MCF 10A (cell line): ENCODE data around the gene SLC6A19. TPM values are rescaled to one million over a fixed set of nuclear protein-coding genes. Genes with fewer than 3 reads are reported as not detected.

Source experiments
- BruUV-seq: library from RNA; stranded (reverse); fragments of 400-500 nt; replicated peaks from 2 replicates; lab custom pipeline; 2021; lab: Mats Ljungman, UMichigan
- CTCF ChIA-PET: fragments of 300-600 bp; sonication (Branson Sonifier 250); formaldehyde crosslinking; extraction: SDS; loops from one replicate; lab custom pipeline; 2021; ENCODE audit warnings: antibody characterized with exemption, inconsistent platforms; lab: Yijun Ruan, JAX
- POLR2A ChIA-PET: fragments of 300-600, 350-650 bp; sonication (Branson Sonifier 250); formaldehyde crosslinking; extraction: SDS; loops from one replicate; lab custom pipeline; 2020; ENCODE audit warnings: antibody characterized with exemption, inconsistent platforms; lab: Yijun Ruan, JAX
- DNase-seq: peaks from one replicate; pipeline ENCODE4 v3.0.0-alpha.2; 2018; ENCODE audit not compliant: unreplicated experiment
- H3K27ac Mint-ChIP-seq: one replicate; pipeline ENCODE4 v1.8.0; 2022; ENCODE audit warnings: mild to moderate bottlenecking, low read depth, mixed read lengths; ENCODE audit not compliant: unreplicated experiment
- H3K27me3 Mint-ChIP-seq: one replicate; pipeline ENCODE4 v1.8.0; 2022; ENCODE audit warnings: mixed read lengths; ENCODE audit not compliant: insufficient read depth, unreplicated experiment
- H3K36me3 Mint-ChIP-seq: one replicate; pipeline ENCODE4 v1.8.0; 2022; ENCODE audit warnings: mild to moderate bottlenecking, moderate library complexity, mixed read lengths; ENCODE audit not compliant: insufficient read depth, unreplicated experiment
- H3K4me1 Mint-ChIP-seq: one replicate; pipeline ENCODE4 v1.8.0; 2022; ENCODE audit warnings: mixed read lengths; ENCODE audit not compliant: insufficient read depth, unreplicated experiment
- H3K4me3 Mint-ChIP-seq: one replicate; pipeline ENCODE4 v1.8.0; 2022; ENCODE audit warnings: mild to moderate bottlenecking, moderate library complexity, mixed read lengths; ENCODE audit not compliant: unreplicated experiment
- H3K9me3 Mint-ChIP-seq: one replicate; pipeline ENCODE4 v1.8.0; 2022; ENCODE audit warnings: mixed read lengths; ENCODE audit not compliant: unreplicated experiment
- CTCF ChIP-seq: fragments of 200-600 bp; IDR thresholded peaks from one replicate; pipeline ENCODE4 v1.8.0; 2022; ENCODE audit warnings: antibody characterized with exemption, mild to moderate bottlenecking; ENCODE audit not compliant: unreplicated experiment
- intact Hi-C: fragments of 100-400 bp; cut with micrococcal nuclease; formaldehyde crosslinking; loops from 2 replicates; pipeline ENCODE4 v1.14.1; 2022
- total RNA-seq: library from RNA; stranded (reverse); gene quantifications from 2 replicates; pipeline ENCODE4 v1.2.3, GENCODE V29; 2022

Gene SLC6A19
- total RNA-seq, 1 experiment from 2014 or later, result not detected

GRCh38 chr5:1210832-1211251, 9.4 kb downstream of the SLC6A19 start:
- POLR2A ChIA-PET, result no interaction called here
- no TSS peak for BruUV-seq
- Mint-ChIP-seq H3K9me3 (no peaks in the 10 kb centered on the region), H3K36me3 (no peaks in the 10 kb centered on the region), H3K27me3 (peaks cover 23% of the 10 kb centered on the region), H3K4me1 (no peaks in the 10 kb centered on the region), H3K4me3 (no peak overlapping the region), H3K27ac (no peak overlapping the region)
- intact Hi-C loops, result no loop called here
- TF ChIP-seq CTCF, result no peak
- no peak for DNase-seq
- CTCF ChIA-PET, result no interaction called here

DNA sequence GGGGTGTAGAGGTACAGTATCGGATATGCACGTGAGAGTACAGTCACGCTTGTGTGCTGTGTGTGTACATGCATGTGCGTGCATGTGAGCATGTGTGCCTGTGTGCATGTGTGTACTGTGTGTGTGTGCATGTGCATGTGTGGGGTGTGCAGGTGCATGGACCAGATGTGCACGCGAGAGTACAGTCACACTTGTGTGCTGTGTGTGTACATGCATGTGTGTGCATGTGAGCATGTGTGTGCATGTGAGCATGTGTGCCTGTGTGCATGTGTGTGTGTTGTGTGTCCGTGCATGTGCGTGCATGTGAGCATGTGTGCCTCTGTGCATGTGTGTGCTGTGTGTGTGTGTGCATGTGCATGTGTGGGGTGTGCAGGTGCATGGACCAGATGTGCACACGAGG, 10.3 kb downstream of the SLC6A19 start:
- H3K9me3 Mint-ChIP-seq, result no peaks in the 10 kb centered on the region
- CTCF ChIA-PET, result interaction anchor here (0.6 kb wide), 1 partner anchor 128 kb away, joined by 4 read pairs; no protein-coding TSS in a partner anchor
- intact Hi-C loops, result no loop called here
- POLR2A ChIA-PET, result no interaction called here
- no peak overlapping the region for H3K27ac Mint-ChIP-seq
- peaks cover 15% of the 10 kb centered on the region for H3K27me3 Mint-ChIP-seq
- no peaks in the 10 kb centered on the region for H3K4me1 Mint-ChIP-seq
- no peaks in the 10 kb centered on the region for H3K36me3 Mint-ChIP-seq
- no peak for TF ChIP-seq CTCF
- DNase-seq, result no peak
- no TSS peak for BruUV-seq
- no peak overlapping the region for H3K4me3 Mint-ChIP-seq

DNA sequence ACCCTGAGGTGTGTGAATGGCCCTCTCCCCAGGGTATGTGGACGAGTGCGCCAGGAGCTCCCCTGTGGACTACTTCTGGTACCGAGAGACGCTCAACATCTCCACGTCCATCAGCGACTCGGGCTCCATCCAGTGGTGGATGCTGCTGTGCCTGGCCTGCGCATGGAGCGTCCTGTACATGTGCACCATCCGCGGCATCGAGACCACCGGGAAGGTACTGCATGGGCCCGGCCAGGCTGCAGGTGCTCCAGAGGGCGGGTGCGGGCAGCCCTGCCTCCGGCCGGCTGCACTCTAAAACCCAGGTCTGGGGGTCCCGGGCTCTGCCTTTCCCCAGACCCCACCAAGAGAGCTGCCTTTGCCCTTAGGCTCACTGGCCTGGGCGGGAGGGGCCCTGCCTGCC, 10.9 kb downstream of the SLC6A19 start:
- no TSS peak for BruUV-seq

DNA sequence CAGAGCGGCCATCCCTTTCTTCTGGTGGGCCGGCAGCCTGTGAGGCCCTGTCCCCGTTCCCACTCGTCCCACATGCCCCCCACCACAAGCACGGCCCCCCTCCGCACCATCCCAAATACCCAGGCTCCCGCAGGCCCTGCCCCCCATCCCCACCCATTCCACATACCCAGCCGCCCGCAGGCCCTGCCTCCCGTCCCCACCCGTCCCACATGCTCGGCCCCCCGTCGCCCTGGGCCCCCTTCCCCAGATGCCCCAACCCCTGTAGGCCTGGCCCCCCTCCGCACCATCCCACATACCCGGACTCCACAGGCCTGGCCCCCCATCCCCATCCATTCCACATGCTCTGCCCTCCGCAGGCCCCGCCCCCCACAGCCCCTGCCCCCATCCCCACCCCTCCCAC, 11.5 kb downstream of the SLC6A19 start:
- Mint-ChIP-seq H3K9me3 (no peaks in the 10 kb centered on the region), H3K4me1 (no peaks in the 10 kb centered on the region), H3K27me3 (peaks cover 3% of the 10 kb centered on the region), H3K4me3 (no peak overlapping the region), H3K27ac (no peak overlapping the region), H3K36me3 (no peaks in the 10 kb centered on the region)
- intact Hi-C loops, result no loop called here
- DNase-seq, result no peak
- BruUV-seq, result no TSS peak
- TF ChIP-seq CTCF, result no peak
- ChIA-PET CTCF (no interaction called here), POLR2A (no interaction called here)

More for the DNA sequence above, 10.9 kb downstream of the SLC6A19 start:
- ChIA-PET POLR2A (no interaction called here), CTCF (no interaction called here)
- Mint-ChIP-seq H3K27me3 (peaks cover 9% of the 10 kb centered on the region), H3K36me3 (no peaks in the 10 kb centered on the region), H3K27ac (no peak overlapping the region), H3K4me3 (no peak overlapping the region), H3K4me1 (no peaks in the 10 kb centered on the region), H3K9me3 (no peaks in the 10 kb centered on the region)
- intact Hi-C loops, result no loop called here
- no peak for TF ChIP-seq CTCF
- DNase-seq, result no peak
